Sigmoid colon (tissue), 7 donors: ENCODE results near the gene TWF2. TPM values are rescaled to one million over a fixed set of nuclear protein-coding genes. Genes with fewer than 3 reads are reported as not detected.
"Not testable (repeated sequence)": the region's sequence is repeated elsewhere in the genome, so short reads cannot be mapped to it uniquely, and the experiment has no call there.

ENCODE experiments used
- DNase-seq: peaks from one replicate; pipeline ENCODE4 v3.0.0-alpha.2; 2019
- H3K27ac ChIP-seq, 4 donors: fragments of 200-600 bp; sonication (generic); one replicate each; pipeline ENCODE4 v1.5.1; 2016 to 2019; ENCODE audit warnings: mild to moderate bottlenecking in 1 of 4
- H3K27me3 ChIP-seq, 3 donors: fragments of 200-600 bp; sonication (generic); one replicate each; pipeline ENCODE4 v1.5.1; 2019; ENCODE audit warnings: mild to moderate bottlenecking in 1 of 3
- H3K36me3 ChIP-seq, 4 donors: fragments of 200-600 bp; sonication (generic); one replicate each; pipeline ENCODE4 v1.5.1; 2016 to 2019
- H3K4me1 ChIP-seq, 4 donors: fragments of 200-600 bp; sonication (generic); one replicate each; pipeline ENCODE4 v1.5.1; 2017 to 2019
- H3K4me3 ChIP-seq, 4 donors: fragments of 200-600 bp; sonication (generic); one replicate each; pipeline ENCODE4 v1.5.1; 2017 to 2019; ENCODE audit warnings: mild to moderate bottlenecking in 2 of 4, moderate library complexity in 1 of 4
- H3K9me3 ChIP-seq, 4 donors: fragments of 200-600 bp in 3 of 4; sonication (generic) in 3 of 4; one replicate each; pipeline versions ENCODE4 v1.5.1 to v1.6.1; 2013 to 2019
- EP300 ChIP-seq, 4 donors: sonication (generic); formaldehyde crosslinking; IDR thresholded peaks; one replicate each; pipeline ENCODE4 v1.6.1; 2017; ENCODE audit warnings: antibody characterized with exemption in 4 of 4
- POLR2A ChIP-seq, 2 donors: fragments of 450-650 bp; IDR thresholded peaks; one replicate each; pipeline ENCODE4 v1.6.1; 2016; ENCODE audit warnings: antibody characterized with exemption in 2 of 2, mild to moderate bottlenecking in 2 of 2, moderate library complexity in 2 of 2
- POLR2AphosphoS5 ChIP-seq, 4 donors: sonication (generic); formaldehyde crosslinking; IDR thresholded peaks; one replicate each; pipeline ENCODE4 v1.6.1; 2017; ENCODE audit warnings: antibody characterized with exemption in 4 of 4
- WGBS, 2 donors: extraction: QIAGEN DNeasy Blood & Tissue Kit; methylation state at CpG; one replicate each; pipeline ENCODE4 v1.1.7; 2013; 5-methylcytosine and 5-hydroxymethylcytosine counted together
- intact Hi-C: fragments of 100-400 bp; cut with DNase I; formaldehyde crosslinking; loops from one replicate; pipeline ENCODE4 v1.15.1; 2023
- polyA plus RNA-seq, 3 donors: library from polyadenylated mRNA; stranded (reverse); fragments of 200-250 nt; gene quantifications; one replicate each; pipeline ENCODE4 v1.2.3, GENCODE V29; 2013
- total RNA-seq, 4 donors: library from RNA; depleted of rRNA; stranded (reverse); fragments of >200 nt; gene quantifications; one replicate each; pipeline ENCODE4 v1.1.0, GENCODE V29; 2016
- TF ChIP-seq, protein P1 (sequence below), 4 experiments: fragments of 450-650 bp in 3 of 4; fragments of 200-600 bp in 1 of 4; IDR thresholded peaks; one replicate each; pipeline ENCODE4 v1.5.1; 2016 to 2019; ENCODE audit warnings: antibody characterized with exemption in 4 of 4, mild to moderate bottlenecking in 3 of 4, moderate library complexity in 2 of 4
- donor health status: healthy with polysubstance abuse.
- donor health status: Bipolar disorder and iron deficiency.
- donor health status: healthy.

Gene TWF2
- total and polyA plus RNA-seq, 7 donors, result 40.4 to 79.3 (median 57.3) TPM

DNA sequence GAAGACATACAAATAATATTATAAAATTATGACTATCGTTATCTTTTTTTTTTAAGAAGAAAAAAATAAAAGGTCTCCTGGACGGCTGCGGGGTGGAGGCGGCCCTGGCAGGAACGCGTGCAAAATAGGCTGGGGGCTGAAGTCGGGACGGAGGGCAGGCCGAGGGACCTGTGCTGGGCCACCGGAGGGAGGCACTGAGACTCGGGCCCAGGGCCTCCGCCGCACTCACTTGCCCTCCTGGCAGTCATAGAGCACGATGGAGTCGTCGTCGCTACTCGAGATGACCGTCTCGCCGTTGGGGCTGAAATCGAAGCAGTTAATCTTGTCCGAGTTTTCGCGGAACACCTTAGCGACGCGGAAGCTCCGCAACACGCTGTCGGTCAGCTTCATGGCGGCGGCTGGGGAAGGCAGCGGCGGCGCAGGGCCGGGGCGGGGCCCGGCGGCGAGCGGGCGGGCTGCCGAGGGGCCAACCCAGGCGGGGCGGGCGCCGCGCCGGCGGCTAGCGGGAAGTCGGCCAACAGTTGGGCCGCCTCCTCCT lies 39.1 kb upstream of the TWF2 start:
- TF ChIP-seq POLR2AphosphoS5 (IDR thresholded peaks at IDR 0.05), result peak in 1 of 4 donors; percentile 4
- TF ChIP-seq POLR2A (IDR thresholded peaks at IDR 0.05), result no peak
- TF ChIP-seq, protein P1, sequence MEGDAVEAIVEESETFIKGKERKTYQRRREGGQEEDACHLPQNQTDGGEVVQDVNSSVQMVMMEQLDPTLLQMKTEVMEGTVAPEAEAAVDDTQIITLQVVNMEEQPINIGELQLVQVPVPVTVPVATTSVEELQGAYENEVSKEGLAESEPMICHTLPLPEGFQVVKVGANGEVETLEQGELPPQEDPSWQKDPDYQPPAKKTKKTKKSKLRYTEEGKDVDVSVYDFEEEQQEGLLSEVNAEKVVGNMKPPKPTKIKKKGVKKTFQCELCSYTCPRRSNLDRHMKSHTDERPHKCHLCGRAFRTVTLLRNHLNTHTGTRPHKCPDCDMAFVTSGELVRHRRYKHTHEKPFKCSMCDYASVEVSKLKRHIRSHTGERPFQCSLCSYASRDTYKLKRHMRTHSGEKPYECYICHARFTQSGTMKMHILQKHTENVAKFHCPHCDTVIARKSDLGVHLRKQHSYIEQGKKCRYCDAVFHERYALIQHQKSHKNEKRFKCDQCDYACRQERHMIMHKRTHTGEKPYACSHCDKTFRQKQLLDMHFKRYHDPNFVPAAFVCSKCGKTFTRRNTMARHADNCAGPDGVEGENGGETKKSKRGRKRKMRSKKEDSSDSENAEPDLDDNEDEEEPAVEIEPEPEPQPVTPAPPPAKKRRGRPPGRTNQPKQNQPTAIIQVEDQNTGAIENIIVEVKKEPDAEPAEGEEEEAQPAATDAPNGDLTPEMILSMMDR (IDR thresholded peaks at IDR 0.05), result peak in 3 of 4 experiments; percentile 23 to 49 (median 45)
- Histone ChIP-seq H3K4me1 (peaks cover 0 to 56% (median 53%) of the 10 kb centered on the region in 4 donors), H3K27me3 (no peaks in the 10 kb centered on the region), H3K4me3 (peak overlapping the region; percentile 61 to 89 (median 83)), H3K27ac (peak overlapping the region; percentile 94 to 99 (median 96)), H3K9me3 (no peaks in the 10 kb centered on the region), H3K36me3 (peaks cover 0 to 9% (median 1%) of the 10 kb centered on the region in 4 donors)
- WGBS, 2 donors, result 0% methylated on average over 54 of the region's 54 CpGs
- intact Hi-C loops, result loop anchor here (2.0 to 10.0 kb wide), 2 partner anchors 39 to 407 kb away; partner anchors contain the start of genes GNL3, PBRM1 and TWF2
- DNase-seq, result peak; percentile 83

GRCh38 chr3:52277071-52277964 lies 38.4 kb upstream of the TWF2 start:
- intact Hi-C loops, result loop anchor here (10.0 kb wide), 1 partner anchor 407 kb away; the partner anchor contains the start of genes GNL3 and PBRM1
- H3K9me3 ChIP-seq, result no peaks in the 10 kb centered on the region
- peaks cover 0 to 63% (median 61%) of the 10 kb centered on the region in 4 donors for H3K4me1 ChIP-seq
- H3K27ac ChIP-seq, result peak overlapping the region; percentile 94 to 99 (median 96)
- TF ChIP-seq, protein P1 (IDR thresholded peaks at IDR 0.05), result no peak
- peak in 1 of 2 donors; percentile 43 for TF ChIP-seq POLR2A (IDR thresholded peaks at IDR 0.05)
- peak; percentile 27 to 80 (median 71) for TF ChIP-seq POLR2AphosphoS5 (IDR thresholded peaks at IDR 0.05)
- TF ChIP-seq EP300 (IDR thresholded peaks at IDR 0.05), result no peak
- peak overlapping the region; percentile 61 to 89 (median 83) for H3K4me3 ChIP-seq
- H3K36me3 ChIP-seq, result peaks cover 0 to 13% (median 3%) of the 10 kb centered on the region in 4 donors
- H3K27me3 ChIP-seq, result no peaks in the 10 kb centered on the region
- WGBS, 2 donors, result 0 to 1% methylated on average over 28 of the region's 28 CpGs
- peak; percentile 90 for DNase-seq

- WGBS, 2 donors, result 89 to 90% methylated on average over 18 of the region's 18 CpGs
- H3K9me3 ChIP-seq, H3K4me3 ChIP-seq, DNase-seq, H3K27me3 ChIP-seq: not testable (repeated sequence)
- Histone ChIP-seq H3K36me3 (peaks cover 0 to 11% (median 3%) of the 10 kb centered on the region in 4 donors), H3K27ac (peak overlapping the region; percentile 94 to 99 (median 96)), H3K4me1 (peaks cover 0 to 79% (median 79%) of the 10 kb centered on the region in 4 donors)
- intact Hi-C loops, result loop anchor here (10.0 kb wide), 1 partner anchor 410 kb away; the partner anchor contains the start of genes GNL3 and PBRM1
Observed at GRCh38 chr3:52274781-52275180, 35.8 kb upstream of the TWF2 start.

DNA sequence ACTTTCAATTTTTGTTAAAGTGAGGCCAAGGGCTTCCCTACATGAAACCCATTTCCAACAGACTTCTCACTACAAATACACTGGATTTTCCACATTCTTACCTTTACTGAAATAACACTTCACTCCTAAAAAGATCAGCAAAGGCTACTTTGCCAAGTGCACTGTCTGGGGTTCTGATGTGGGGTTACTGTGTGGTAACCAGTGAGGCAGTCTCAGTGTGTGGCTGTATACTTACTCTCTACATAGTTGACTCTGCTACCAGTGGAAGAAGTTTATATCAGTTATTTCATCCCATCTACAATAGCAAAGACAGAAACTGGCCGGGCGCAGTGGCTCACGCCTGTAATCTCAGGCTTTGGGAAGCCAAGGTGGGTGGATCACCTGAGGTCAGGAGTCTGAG lies 33.9 kb upstream of the TWF2 start:
- peaks cover 0 to 82% (median 80%) of the 10 kb centered on the region in 4 donors for H3K4me1 ChIP-seq
- no peaks in the 10 kb centered on the region for H3K27me3 ChIP-seq
- H3K36me3 ChIP-seq, result peaks cover 0 to 30% (median 19%) of the 10 kb centered on the region in 4 donors
- intact Hi-C loops, result loop anchor here (10.0 kb wide), 1 partner anchor 412 kb away; the partner anchor contains the start of genes GNL3 and PBRM1
- WGBS, 2 donors, result 56 to 91% methylated on average over 3 of the region's 3 CpGs
- no peak for DNase-seq
- no peak overlapping the region for H3K4me3 ChIP-seq
- peak overlapping the region in 3 of 4 donors; percentile 29 to 63 (median 53) for H3K27ac ChIP-seq
- TF ChIP-seq, protein P1 (IDR thresholded peaks at IDR 0.05), result no peak
- TF ChIP-seq POLR2A (IDR thresholded peaks at IDR 0.05) (no peak), EP300 (IDR thresholded peaks at IDR 0.05) (no peak), POLR2AphosphoS5 (IDR thresholded peaks at IDR 0.05) (no peak)
- no peaks in the 10 kb centered on the region for H3K9me3 ChIP-seq

DNA sequence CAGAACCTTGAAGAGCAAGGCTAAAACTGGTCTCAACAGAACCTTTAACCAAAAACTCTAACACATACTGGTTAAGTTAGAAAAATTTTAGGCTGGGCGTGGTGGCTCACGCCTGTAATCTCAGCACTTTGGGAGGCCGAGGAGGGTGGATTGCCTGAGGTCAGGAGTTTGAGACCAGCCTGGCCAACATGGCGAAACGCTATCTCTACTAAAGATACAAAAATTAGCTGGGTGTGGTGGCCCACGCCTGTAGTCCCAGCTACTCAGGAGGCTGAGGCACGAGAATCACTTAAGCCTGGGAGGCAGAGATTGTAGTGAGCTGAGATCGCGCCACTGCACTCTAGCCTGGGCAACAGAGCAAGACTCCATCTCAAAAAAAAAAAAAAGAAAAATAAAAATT lies 33.2 kb upstream of the TWF2 start:
- not testable (repeated sequence) for H3K4me3 ChIP-seq, DNase-seq, H3K9me3 ChIP-seq, H3K27me3 ChIP-seq
- H3K27ac ChIP-seq, result peak overlapping the region; percentile 17 to 63 (median 57)
- H3K36me3 ChIP-seq, result peaks cover 0 to 37% (median 25%) of the 10 kb centered on the region in 4 donors
- intact Hi-C loops, result loop anchor here (10.0 kb wide), 1 partner anchor 413 kb away; the partner anchor contains the start of genes GNL3 and PBRM1
- peaks cover 0 to 80% (median 79%) of the 10 kb centered on the region in 4 donors for H3K4me1 ChIP-seq
- WGBS, 2 donors, result 70 to 84% methylated on average over 9 of the region's 9 CpGs
